ENCODE data around the gene OR2L3. TPM values are rescaled to one million over a fixed set of nuclear protein-coding genes. Genes with fewer than 3 reads are reported as not detected.
"Not testable (repeated sequence)": the region's sequence is repeated elsewhere in the genome, so short reads cannot be mapped to it uniquely, and the experiment has no call there.

The OR2L3 gene
- polyA plus RNA-seq, 3 donors, result not detected

DNA sequence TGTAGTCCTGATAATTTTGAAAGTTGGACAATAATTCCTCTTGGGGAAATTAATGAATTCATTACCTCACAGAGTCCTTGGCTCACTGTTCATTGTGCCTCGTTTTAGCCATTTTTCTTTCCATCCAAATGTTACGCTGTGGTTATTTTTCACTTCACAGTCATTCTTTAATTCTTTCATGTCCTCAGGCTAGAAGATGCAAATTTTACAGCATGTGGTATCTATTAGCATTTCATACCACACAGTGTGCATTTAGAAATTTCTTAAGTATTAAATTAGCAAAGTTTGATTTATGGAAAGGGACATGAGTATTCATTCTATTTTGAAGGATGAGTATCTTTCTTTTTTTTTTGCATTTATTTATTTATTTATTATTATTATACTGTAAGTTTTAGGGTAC is 18.4 kb downstream of the OR2L3 start:
- H3K36me3 ChIP-seq (replicated peaks in 1 of 2; ENCODE audit: control insufficient read depth in 1 of 2, insufficient read depth in 2 of 2, low read length in 2 of 2), result no peaks in the 10 kb centered on the region
- H3K9me3 ChIP-seq (replicated peaks in 1 of 2; ENCODE audit: control insufficient read depth in 1 of 2, insufficient read depth in 1 of 2, low read length in 2 of 2), result no peaks in the 10 kb centered on the region
- no peaks in the 10 kb centered on the region for H3K4me1 ChIP-seq (ENCODE audit: control insufficient read depth in 1 of 2, insufficient read depth in 2 of 2, low read length in 2 of 2)
- no peak overlapping the region for H3K4me2 ChIP-seq (replicated peaks; ENCODE audit: extremely low read depth, low read length, poor library complexity, severe bottlenecking)
- no peak overlapping the region for H3K27ac ChIP-seq (ENCODE audit: low read depth in 1 of 2, low read length in 2 of 2)
- no peaks in the 10 kb centered on the region for H3K36me3 Mint-ChIP-seq
- no peaks in the 10 kb centered on the region for H4K20me1 ChIP-seq (ENCODE audit: insufficient read depth, low read length)
- no CpG with 5 or more reads among the region's 2 CpGs for WGBS (ENCODE audit: insufficient coverage)
- H3K27me3 Mint-ChIP-seq (ENCODE audit: low read depth in 3 of 3), result peaks cover 0 to 2% (median 0%) of the 10 kb centered on the region in 3 donors
- no peak for DNase-seq
- no peak overlapping the region for H3K9ac ChIP-seq (ENCODE audit: insufficient read depth, low read length, poor library complexity, severe bottlenecking)
- H3K4me1 Mint-ChIP-seq, result no peaks in the 10 kb centered on the region
- no peak overlapping the region for H3K4me3 Mint-ChIP-seq
- intact Hi-C loops (cut with micrococcal nuclease), result no loop called here
- TF ChIP-seq, protein P1, sequence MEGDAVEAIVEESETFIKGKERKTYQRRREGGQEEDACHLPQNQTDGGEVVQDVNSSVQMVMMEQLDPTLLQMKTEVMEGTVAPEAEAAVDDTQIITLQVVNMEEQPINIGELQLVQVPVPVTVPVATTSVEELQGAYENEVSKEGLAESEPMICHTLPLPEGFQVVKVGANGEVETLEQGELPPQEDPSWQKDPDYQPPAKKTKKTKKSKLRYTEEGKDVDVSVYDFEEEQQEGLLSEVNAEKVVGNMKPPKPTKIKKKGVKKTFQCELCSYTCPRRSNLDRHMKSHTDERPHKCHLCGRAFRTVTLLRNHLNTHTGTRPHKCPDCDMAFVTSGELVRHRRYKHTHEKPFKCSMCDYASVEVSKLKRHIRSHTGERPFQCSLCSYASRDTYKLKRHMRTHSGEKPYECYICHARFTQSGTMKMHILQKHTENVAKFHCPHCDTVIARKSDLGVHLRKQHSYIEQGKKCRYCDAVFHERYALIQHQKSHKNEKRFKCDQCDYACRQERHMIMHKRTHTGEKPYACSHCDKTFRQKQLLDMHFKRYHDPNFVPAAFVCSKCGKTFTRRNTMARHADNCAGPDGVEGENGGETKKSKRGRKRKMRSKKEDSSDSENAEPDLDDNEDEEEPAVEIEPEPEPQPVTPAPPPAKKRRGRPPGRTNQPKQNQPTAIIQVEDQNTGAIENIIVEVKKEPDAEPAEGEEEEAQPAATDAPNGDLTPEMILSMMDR (IDR thresholded peaks at IDR 0.05), result no peak
- H3K79me2 ChIP-seq (ENCODE audit: insufficient read depth, low read length), result no peaks in the 10 kb centered on the region
- H3K27me3 ChIP-seq (ENCODE audit: control insufficient read depth in 2 of 2, insufficient read depth in 2 of 2, low read length in 2 of 2), result no peaks in the 10 kb centered on the region
- H2AFZ ChIP-seq (ENCODE audit: insufficient read depth, low read depth, low read length, poor library complexity, severe bottlenecking), result no peak overlapping the region
- H3K9me3 Mint-ChIP-seq, result peaks cover 3 to 18% (median 9%) of the 10 kb centered on the region in 7 donors
- no peak overlapping the region for H3K4me3 ChIP-seq (replicated peaks in 1 of 3; ENCODE audit: low read depth in 2 of 3, low read length in 3 of 3)
- no peak overlapping the region for H3K27ac Mint-ChIP-seq

DNA sequence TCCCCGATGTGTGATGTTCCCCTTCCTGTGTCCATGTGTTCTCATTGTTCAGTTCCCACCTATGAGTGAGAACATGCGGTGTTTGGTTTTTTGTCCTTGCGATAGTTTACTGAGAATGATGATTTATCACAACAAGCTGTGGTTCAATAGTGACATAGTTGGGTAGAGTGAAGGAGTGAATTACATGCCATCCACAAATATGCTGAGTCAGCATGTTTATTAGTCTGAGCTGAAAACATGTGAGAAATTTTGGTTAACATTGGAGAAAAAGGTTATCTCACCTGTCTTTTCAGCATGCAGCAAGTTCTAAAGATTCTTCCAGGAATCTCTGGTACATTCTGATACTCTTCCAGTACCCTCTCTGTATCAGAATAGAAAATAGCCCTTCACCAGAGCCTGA is 19.0 kb downstream of the OR2L3 start:
- H3K9me3 Mint-ChIP-seq, result peaks cover 4 to 18% (median 11%) of the 10 kb centered on the region in 7 donors
- Histone ChIP-seq H3K4me3 (replicated peaks in 1 of 3; ENCODE audit: low read depth in 2 of 3, low read length in 3 of 3) (no peak overlapping the region), H4K20me1 (ENCODE audit: insufficient read depth, low read length) (no peaks in the 10 kb centered on the region), H3K27ac (ENCODE audit: low read depth in 1 of 2, low read length in 2 of 2) (no peak overlapping the region), H3K9ac (ENCODE audit: insufficient read depth, low read length, poor library complexity, severe bottlenecking) (no peak overlapping the region), H3K9me3 (replicated peaks in 1 of 2; ENCODE audit: control insufficient read depth in 1 of 2, insufficient read depth in 1 of 2, low read length in 2 of 2) (no peaks in the 10 kb centered on the region), H3K27me3 (ENCODE audit: control insufficient read depth in 2 of 2, insufficient read depth in 2 of 2, low read length in 2 of 2) (no peaks in the 10 kb centered on the region), H3K79me2 (ENCODE audit: insufficient read depth, low read length) (no peaks in the 10 kb centered on the region), H2AFZ (ENCODE audit: insufficient read depth, low read depth, low read length, poor library complexity, severe bottlenecking) (no peak overlapping the region), H3K4me1 (ENCODE audit: control insufficient read depth in 1 of 2, insufficient read depth in 2 of 2, low read length in 2 of 2) (no peaks in the 10 kb centered on the region), H3K36me3 (replicated peaks in 1 of 2; ENCODE audit: control insufficient read depth in 1 of 2, insufficient read depth in 2 of 2, low read length in 2 of 2) (no peaks in the 10 kb centered on the region), H3K4me2 (replicated peaks; ENCODE audit: extremely low read depth, low read length, poor library complexity, severe bottlenecking) (no peak overlapping the region)
- no peak overlapping the region for H3K27ac Mint-ChIP-seq
- H3K27me3 Mint-ChIP-seq (ENCODE audit: low read depth in 3 of 3), result peaks cover 0 to 2% (median 2%) of the 10 kb centered on the region in 3 donors
- intact Hi-C loops (cut with micrococcal nuclease), result no loop called here
- no peak for DNase-seq
- no CpG with 5 or more reads among the region's 3 CpGs for WGBS (ENCODE audit: insufficient coverage)
- TF ChIP-seq, protein P1 (IDR thresholded peaks at IDR 0.05), result no peak
- no peaks in the 10 kb centered on the region for H3K36me3 Mint-ChIP-seq
- H3K4me1 Mint-ChIP-seq, result no peaks in the 10 kb centered on the region
- H3K4me3 Mint-ChIP-seq, result no peak overlapping the region

DNA sequence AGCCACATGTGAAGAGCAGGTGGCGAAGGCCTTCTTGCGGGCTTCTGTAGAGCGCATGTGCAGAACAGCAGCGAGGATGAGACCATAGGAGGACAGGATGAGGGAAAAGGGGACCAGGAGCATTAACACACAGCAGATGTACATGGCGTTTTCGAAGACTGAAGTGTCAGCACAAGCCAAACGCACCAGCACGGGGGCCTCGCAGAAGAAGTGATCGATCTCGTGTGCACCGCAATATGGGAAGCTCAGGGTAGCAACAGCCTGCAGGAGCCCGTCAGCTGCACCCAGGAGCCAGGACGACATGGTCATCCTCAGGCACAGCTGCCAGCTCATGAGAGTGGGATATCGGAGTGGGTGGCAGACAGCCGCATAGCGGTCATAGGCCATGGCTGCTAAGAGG is 37.2 kb downstream of the OR2L3 start:
- H3K9ac ChIP-seq (ENCODE audit: insufficient read depth, low read length, poor library complexity, severe bottlenecking); H3K4me2 ChIP-seq (replicated peaks; ENCODE audit: extremely low read depth, low read length, poor library complexity, severe bottlenecking); H3K27ac Mint-ChIP-seq; H3K4me1 ChIP-seq (ENCODE audit: control insufficient read depth in 1 of 2, insufficient read depth in 2 of 2, low read length in 2 of 2); H3K36me3 ChIP-seq (replicated peaks in 1 of 2; ENCODE audit: control insufficient read depth in 1 of 2, insufficient read depth in 2 of 2, low read length in 2 of 2); H3K79me2 ChIP-seq (ENCODE audit: insufficient read depth, low read length); H3K4me1 Mint-ChIP-seq; H3K27me3 Mint-ChIP-seq (ENCODE audit: low read depth in 3 of 3); H3K27ac ChIP-seq (ENCODE audit: low read depth in 1 of 2, low read length in 2 of 2); H3K9me3 Mint-ChIP-seq; H3K27me3 ChIP-seq (ENCODE audit: control insufficient read depth in 2 of 2, insufficient read depth in 2 of 2, low read length in 2 of 2); DNase-seq; H4K20me1 ChIP-seq (ENCODE audit: insufficient read depth, low read length); H3K9me3 ChIP-seq (replicated peaks in 1 of 2; ENCODE audit: control insufficient read depth in 1 of 2, insufficient read depth in 1 of 2, low read length in 2 of 2); H3K4me3 Mint-ChIP-seq; H3K4me3 ChIP-seq (replicated peaks in 1 of 3; ENCODE audit: low read depth in 2 of 3, low read length in 3 of 3); H2AFZ ChIP-seq (ENCODE audit: insufficient read depth, low read depth, low read length, poor library complexity, severe bottlenecking); H3K36me3 Mint-ChIP-seq; intact Hi-C loops (cut with micrococcal nuclease): not testable (repeated sequence)
- no CpG with 5 or more reads among the region's 17 CpGs for WGBS (ENCODE audit: insufficient coverage)

All from CD14-positive monocyte (primary cell).